Measurements from ENCODE around the gene RPL4.

GRCh38 chr15:66523926-66524325, 19.3 kb upstream of the RPL4 start:
- TF ChIP-seq CTCF (IDR thresholded peaks at IDR 0.05): no peak
- no peak for TF ChIP-seq POLR2A (IDR thresholded peaks at IDR 0.05)
